Activated CD4-positive, alpha-beta T cell treated with anti-CD3 and anti-CD28 coated beads, Interleukin-2, amount 10 ng/mL, durations not matched to agents 7 days and 5 days (primary cell): ENCODE measurements around the gene SLFN5. TPM values are rescaled to one million over a fixed set of nuclear protein-coding genes. Genes with fewer than 3 reads are reported as not detected.
A peak's percentile ranks its signal among the peaks of the same experiment; 100 is the strongest.
"Not testable (repeated sequence)": the region's sequence is repeated elsewhere in the genome, so short reads cannot be mapped to it uniquely, and the experiment has no call there.

Experiments
- CTCF ChIA-PET: fragments of 350-600 bp; sonication (Branson Sonifier 250); formaldehyde crosslinking; loops from one replicate; lab custom pipeline; 2021; ENCODE audit warnings: antibody characterized with exemption; lab: Charles Lee
- POLR2A ChIA-PET: fragments of 350-600 bp; sonication (Branson Sonifier 250); formaldehyde crosslinking; loops from one replicate; lab custom pipeline; 2021; ENCODE audit warnings: antibody characterized with exemption; lab: Charles Lee
- DNase-seq: peaks from one replicate; pipeline ENCODE4 v3.0.0-alpha.2; 2020
- H3K27ac Mint-ChIP-seq: one replicate; pipeline ENCODE4 v1.8.0; 2021; ENCODE audit warnings: mild to moderate bottlenecking, moderate library complexity, mixed read lengths
- H3K27me3 Mint-ChIP-seq: one replicate; pipeline ENCODE4 v1.8.0; 2021; ENCODE audit warnings: mixed read lengths
- H3K36me3 Mint-ChIP-seq: one replicate; pipeline ENCODE4 v1.8.0; 2021; ENCODE audit warnings: low read depth, mixed read lengths
- H3K4me1 Mint-ChIP-seq: one replicate; pipeline ENCODE4 v1.8.0; 2021; ENCODE audit warnings: mixed read lengths
- H3K4me3 Mint-ChIP-seq: one replicate; pipeline ENCODE4 v1.8.0; 2021; ENCODE audit warnings: mild to moderate bottlenecking, moderate library complexity, mixed read lengths
- H3K9me3 Mint-ChIP-seq: one replicate; pipeline ENCODE4 v1.8.0; 2021; ENCODE audit warnings: mixed read lengths
- total RNA-seq, 2 experiments: library from RNA; stranded (reverse); gene quantifications; one replicate each; pipeline ENCODE4 v1.2.3, GENCODE V29; 2021

SLFN5 gene
- total RNA-seq, 2 experiments from 2014 or later: 199 to 212 TPM

DNA sequence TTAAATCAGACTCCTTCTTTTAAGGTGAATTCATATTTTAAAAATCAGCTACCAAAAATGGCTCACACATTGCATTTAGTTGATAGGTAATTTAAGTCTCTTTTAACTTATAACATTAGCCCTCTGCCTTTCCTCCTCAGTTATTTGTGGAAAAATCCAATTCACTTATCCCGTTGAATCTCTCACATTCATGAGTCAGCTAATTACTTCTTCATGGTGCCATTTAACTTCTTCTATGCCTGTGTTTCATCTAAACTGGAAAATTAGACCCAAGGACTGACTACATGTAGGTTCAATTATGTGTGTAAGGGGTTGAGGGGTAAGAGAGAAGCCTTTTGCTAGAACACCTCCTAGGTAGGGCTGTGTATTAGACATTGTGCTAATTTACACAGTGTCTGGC lies 18.4 kb upstream of the SLFN5 start:
- no peak overlapping the region for H3K27ac Mint-ChIP-seq
- DNase-seq: no peak
- no peaks in the 10 kb centered on the region for H3K27me3 Mint-ChIP-seq
- H3K36me3 Mint-ChIP-seq: peaks cover 46% of the 10 kb centered on the region
- H3K9me3 Mint-ChIP-seq: peaks cover 31% of the 10 kb centered on the region
- POLR2A ChIA-PET: no interaction called here
- peaks cover 34% of the 10 kb centered on the region for H3K4me1 Mint-ChIP-seq
- CTCF ChIA-PET: interaction anchor here (0.6 to 1.3 kb wide), 2 partner anchors 10 to 29 kb away, joined by 4 read pairs; no protein-coding TSS in a partner anchor
- no peak overlapping the region for H3K4me3 Mint-ChIP-seq

DNA sequence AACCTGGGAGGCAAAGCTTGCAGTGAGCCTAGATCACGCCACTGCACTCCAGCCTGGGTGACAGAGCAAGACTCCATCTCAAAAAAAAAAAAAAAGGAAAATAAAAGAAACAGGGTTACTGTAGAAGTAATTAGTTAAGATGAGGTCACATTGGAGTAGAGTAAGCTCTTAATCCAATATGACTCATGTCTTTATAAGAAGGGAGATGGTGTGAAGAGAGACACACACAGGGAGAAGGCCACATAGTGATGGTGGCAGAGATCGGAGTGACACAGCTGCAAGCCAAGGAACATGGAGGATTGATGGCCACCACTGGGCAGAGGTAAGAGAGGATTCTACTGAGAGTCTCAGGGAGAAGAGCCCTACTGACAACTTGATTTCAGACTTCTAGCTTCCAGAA lies 15.3 kb upstream of the SLFN5 start:
- no peak overlapping the region for H3K27ac Mint-ChIP-seq
- peaks cover 31% of the 10 kb centered on the region for H3K4me1 Mint-ChIP-seq
- no peaks in the 10 kb centered on the region for H3K27me3 Mint-ChIP-seq
- POLR2A ChIA-PET: no interaction called here
- H3K9me3 Mint-ChIP-seq: peaks cover 28% of the 10 kb centered on the region
- H3K36me3 Mint-ChIP-seq: peaks cover 50% of the 10 kb centered on the region
- H3K4me3 Mint-ChIP-seq: no peak overlapping the region
- DNase-seq: no peak
- CTCF ChIA-PET: interaction anchor here (1.2 to 3.0 kb wide), 5 partner anchors 9 to 85 kb away, joined by 3 to 15 read pairs (median 5); no protein-coding TSS in a partner anchor

DNA sequence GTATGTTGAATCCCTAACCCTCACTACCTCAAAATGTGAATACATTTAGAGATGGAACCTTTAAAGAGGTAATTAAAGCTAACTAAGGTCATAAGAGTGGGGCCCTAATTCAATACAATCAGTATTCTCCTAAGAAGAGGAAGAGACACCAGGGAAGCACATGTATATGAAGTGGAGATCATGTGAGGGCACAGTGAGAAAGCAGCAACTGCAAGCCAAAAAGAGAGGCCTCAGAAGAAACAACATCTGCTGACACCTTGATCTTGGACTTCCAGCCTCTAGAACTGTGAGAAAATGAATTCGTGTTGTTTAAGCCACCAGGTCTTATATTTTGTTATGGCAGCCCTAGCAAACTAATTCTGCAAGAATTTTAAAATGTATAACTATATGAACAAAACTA lies 13.2 kb upstream of the SLFN5 start:
- Mint-ChIP-seq H3K36me3 (peaks cover 45% of the 10 kb centered on the region), H3K9me3 (peaks cover 20% of the 10 kb centered on the region), H3K27me3 (no peaks in the 10 kb centered on the region), H3K4me1 (peaks cover 26% of the 10 kb centered on the region), H3K27ac (no peak overlapping the region), H3K4me3 (no peak overlapping the region)
- no peak for DNase-seq
- ChIA-PET POLR2A (no interaction called here), CTCF (interaction anchor here (1.9 to 3.0 kb wide), 2 partner anchors 9 to 16 kb away, joined by 4 to 15 read pairs; no protein-coding TSS in a partner anchor)

DNA sequence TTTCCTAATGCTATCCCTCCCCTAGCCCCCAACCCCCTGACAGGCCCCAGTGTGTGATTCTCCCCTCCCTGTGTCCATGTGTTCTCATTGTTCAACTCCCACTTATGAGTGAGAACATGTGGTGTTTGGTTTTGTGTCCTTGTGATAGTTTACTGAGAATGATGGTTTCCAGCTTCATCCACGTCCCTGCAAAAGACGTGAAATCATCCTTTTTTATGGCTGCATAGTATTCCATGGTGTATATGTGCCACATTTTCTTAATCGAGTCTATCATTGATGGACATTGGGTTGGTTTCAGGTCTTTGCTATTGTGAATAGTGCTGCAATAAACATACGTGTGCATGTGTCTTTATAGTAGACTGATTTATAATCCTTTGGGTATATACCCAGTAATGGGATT lies 8.6 kb upstream of the SLFN5 start:
- Mint-ChIP-seq H3K36me3 (peaks cover 73% of the 10 kb centered on the region), H3K4me1 (peaks cover 62% of the 10 kb centered on the region), H3K9me3 (peaks cover 36% of the 10 kb centered on the region)
- CTCF ChIA-PET, H3K27me3 Mint-ChIP-seq, DNase-seq, H3K4me3 Mint-ChIP-seq, H3K27ac Mint-ChIP-seq, POLR2A ChIA-PET: not testable (repeated sequence)

DNA sequence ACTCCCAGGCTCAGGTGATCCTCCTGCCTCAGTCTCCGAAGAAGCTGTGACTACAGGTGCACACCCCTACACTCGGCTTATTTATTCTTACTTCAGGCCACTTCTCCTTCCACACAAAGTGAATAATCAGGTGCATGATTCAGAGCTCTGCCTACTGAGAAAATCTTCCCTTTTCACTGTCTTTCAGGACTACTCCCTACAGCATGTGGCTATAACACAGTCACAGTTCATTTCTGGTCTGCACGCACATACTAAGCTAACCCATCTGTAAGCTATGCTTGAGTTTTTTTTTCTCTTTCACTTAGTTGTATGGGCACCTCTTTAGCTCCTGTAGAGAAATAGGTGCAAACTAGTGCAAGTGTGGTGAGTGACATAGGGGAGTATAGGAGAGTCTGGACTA lies 7.6 kb upstream of the SLFN5 start:
- Mint-ChIP-seq H3K9me3 (peaks cover 31% of the 10 kb centered on the region), H3K36me3 (peaks cover 72% of the 10 kb centered on the region), H3K27ac (peak overlapping the region; percentile 52), H3K4me1 (peaks cover 64% of the 10 kb centered on the region), H3K4me3 (no peak overlapping the region), H3K27me3 (no peaks in the 10 kb centered on the region)
- POLR2A ChIA-PET: interaction anchor here (0.6 kb wide), 1 partner anchor 352 kb away, joined by 3 read pairs; the partner anchor contains the start of gene AP2B1
- no peak for DNase-seq
- CTCF ChIA-PET: interaction anchor here (0.6 kb wide), 1 partner anchor 90 kb away, joined by 4 read pairs; no protein-coding TSS in a partner anchor

DNA sequence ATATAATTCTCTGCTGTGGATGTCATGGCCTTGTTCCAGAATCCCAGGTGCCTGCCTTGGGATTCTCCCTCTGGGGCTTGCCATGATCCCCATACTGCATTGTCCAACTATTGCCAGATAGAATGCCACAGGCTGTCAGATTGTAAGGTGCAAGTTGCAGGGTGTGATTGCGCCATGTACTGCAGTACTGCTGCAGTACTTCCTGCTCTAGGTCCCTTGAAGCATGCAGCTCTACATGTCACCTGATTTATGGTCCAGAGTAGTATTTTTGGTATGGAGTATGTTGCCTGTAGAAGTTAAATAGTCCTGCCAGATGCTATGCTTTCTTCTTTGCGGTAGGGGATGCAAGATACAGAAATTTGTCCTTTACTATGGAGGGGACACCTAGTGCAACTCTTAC lies 7.0 kb upstream of the SLFN5 start:
- ChIA-PET CTCF (no interaction called here), POLR2A (no interaction called here)
- Mint-ChIP-seq H3K27me3 (no peaks in the 10 kb centered on the region), H3K36me3 (peaks cover 67% of the 10 kb centered on the region), H3K4me3 (no peak overlapping the region), H3K4me1 (peaks cover 61% of the 10 kb centered on the region), H3K9me3 (peaks cover 27% of the 10 kb centered on the region), H3K27ac (no peak overlapping the region)
- no peak for DNase-seq

DNA sequence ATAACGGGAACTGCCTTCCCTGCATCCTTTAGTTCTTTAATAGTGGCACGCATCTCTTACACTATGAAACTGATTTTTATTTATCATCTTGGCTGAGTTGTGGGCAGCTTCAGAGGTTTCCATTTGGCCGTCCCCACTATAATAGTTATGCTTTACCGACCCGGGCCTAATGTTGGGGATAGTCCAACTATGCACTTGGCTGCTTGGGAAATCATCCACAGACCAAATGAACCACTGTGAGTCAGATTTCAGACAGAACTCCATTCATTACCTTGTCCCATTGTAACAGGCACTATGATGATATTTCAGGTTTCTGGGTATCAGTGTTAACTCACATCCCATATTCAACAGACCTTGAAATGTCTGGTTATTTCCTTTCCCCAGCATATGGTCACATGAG lies 6.1 kb upstream of the SLFN5 start:
- Mint-ChIP-seq H3K9me3 (peaks cover 26% of the 10 kb centered on the region), H3K27ac (no peak overlapping the region), H3K36me3 (peaks cover 67% of the 10 kb centered on the region), H3K27me3 (no peaks in the 10 kb centered on the region), H3K4me1 (peaks cover 56% of the 10 kb centered on the region), H3K4me3 (no peak overlapping the region)
- ChIA-PET POLR2A (no interaction called here), CTCF (interaction anchor here (1.4 kb wide), 1 partner anchor 13 kb away, joined by 4 read pairs; no protein-coding TSS in a partner anchor)
- DNase-seq: no peak

DNA sequence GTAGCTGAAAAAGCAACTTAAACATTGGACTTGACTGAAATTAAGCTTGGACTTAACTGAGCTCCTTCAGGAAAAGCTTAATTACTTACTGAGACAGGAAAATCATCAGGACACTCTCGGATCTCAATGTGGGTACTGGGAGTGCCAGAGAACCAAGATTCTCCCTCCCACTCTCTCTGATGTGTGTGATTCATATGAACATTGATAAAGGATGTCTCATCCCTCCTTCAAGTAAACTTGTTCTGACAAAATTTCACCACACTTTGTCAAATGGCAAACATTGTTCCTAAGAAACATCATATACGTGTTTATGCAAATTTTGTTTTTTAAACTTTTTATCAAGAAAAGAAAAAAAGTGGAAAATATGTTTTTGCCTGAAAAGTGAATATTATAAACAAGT lies 4.1 kb upstream of the SLFN5 start:
- ChIA-PET CTCF (interaction anchor here (1.0 to 1.5 kb wide), 4 partner anchors 10 to 68 kb away, joined by 3 to 4 read pairs (median 4); no protein-coding TSS in a partner anchor), POLR2A (interaction anchor here (0.6 kb wide), 1 partner anchor 399 kb away, joined by 3 read pairs; no protein-coding TSS in a partner anchor)
- no peak for DNase-seq
- peak overlapping the region; percentile 94 for H3K4me3 Mint-ChIP-seq
- peaks cover 55% of the 10 kb centered on the region for H3K4me1 Mint-ChIP-seq
- H3K9me3 Mint-ChIP-seq: peaks cover 26% of the 10 kb centered on the region
- H3K27ac Mint-ChIP-seq: peak overlapping the region; percentile 97
- H3K27me3 Mint-ChIP-seq: no peaks in the 10 kb centered on the region
- H3K36me3 Mint-ChIP-seq: peaks cover 75% of the 10 kb centered on the region

DNA sequence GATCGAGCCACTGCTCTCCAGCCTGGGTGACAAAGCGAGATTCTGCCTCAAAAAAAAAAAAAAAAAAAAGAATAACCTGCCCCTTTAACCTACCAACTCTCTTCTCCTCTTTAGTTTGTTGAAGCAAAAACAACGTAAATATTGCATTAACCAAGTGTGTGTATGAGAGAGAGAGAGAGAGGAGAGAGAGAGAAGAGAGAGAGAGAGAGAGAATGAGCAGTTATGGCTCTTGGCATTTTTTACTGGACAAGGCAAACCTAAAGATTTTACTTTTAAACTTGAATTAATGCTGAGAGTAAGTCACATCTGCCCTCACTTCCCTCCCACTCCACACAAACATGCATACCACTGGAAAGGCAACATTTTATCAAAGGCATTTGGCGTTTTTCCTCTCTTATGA lies 3.0 kb upstream of the SLFN5 start:
- ChIA-PET CTCF (interaction anchor here (0.8 to 2.3 kb wide), 7 partner anchors 8 to 98 kb away, joined by 3 to 13 read pairs (median 5); no protein-coding TSS in a partner anchor), POLR2A (interaction anchor here (2.2 kb wide), 1 partner anchor 25 kb away, joined by 15 read pairs; no protein-coding TSS in a partner anchor)
- no peak for DNase-seq
- peaks cover 58% of the 10 kb centered on the region for H3K4me1 Mint-ChIP-seq
- peak overlapping the region; percentile 94 for H3K4me3 Mint-ChIP-seq
- peaks cover 22% of the 10 kb centered on the region for H3K9me3 Mint-ChIP-seq
- peak overlapping the region; percentile 97 for H3K27ac Mint-ChIP-seq
- no peaks in the 10 kb centered on the region for H3K27me3 Mint-ChIP-seq
- H3K36me3 Mint-ChIP-seq: peaks cover 78% of the 10 kb centered on the region

DNA sequence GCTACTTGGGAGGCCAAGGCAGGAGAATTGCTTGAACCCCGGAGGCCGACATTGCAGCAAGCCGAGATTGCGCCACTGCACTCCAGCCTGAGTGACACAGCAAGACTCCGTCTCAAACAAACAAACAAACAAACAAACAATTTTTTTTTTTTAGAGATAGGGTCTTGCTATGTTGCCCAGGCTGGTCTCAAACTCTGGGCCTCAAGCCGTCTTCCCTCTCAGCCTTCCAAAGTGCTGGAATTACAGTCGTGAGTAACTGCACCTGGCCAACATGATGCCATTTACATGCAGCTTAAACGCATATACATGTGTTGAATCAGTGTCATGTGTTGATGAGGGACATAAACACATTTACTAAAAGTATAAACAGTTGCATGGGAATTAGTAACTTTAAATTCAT lies 2.0 kb upstream of the SLFN5 start:
- Mint-ChIP-seq H3K27me3 (no peaks in the 10 kb centered on the region), H3K9me3 (peaks cover 15% of the 10 kb centered on the region), H3K4me3 (peak overlapping the region; percentile 94), H3K4me1 (peaks cover 56% of the 10 kb centered on the region), H3K36me3 (peaks cover 80% of the 10 kb centered on the region), H3K27ac (peak overlapping the region; percentile 97)
- ChIA-PET POLR2A (interaction anchor here (2.2 kb wide), 1 partner anchor 26 kb away, joined by 15 read pairs; no protein-coding TSS in a partner anchor), CTCF (interaction anchor here (0.7 to 2.3 kb wide), 11 partner anchors 9 to 1952 kb away, joined by 3 to 13 read pairs (median 4); no protein-coding TSS in a partner anchor)
- DNase-seq: no peak

DNA sequence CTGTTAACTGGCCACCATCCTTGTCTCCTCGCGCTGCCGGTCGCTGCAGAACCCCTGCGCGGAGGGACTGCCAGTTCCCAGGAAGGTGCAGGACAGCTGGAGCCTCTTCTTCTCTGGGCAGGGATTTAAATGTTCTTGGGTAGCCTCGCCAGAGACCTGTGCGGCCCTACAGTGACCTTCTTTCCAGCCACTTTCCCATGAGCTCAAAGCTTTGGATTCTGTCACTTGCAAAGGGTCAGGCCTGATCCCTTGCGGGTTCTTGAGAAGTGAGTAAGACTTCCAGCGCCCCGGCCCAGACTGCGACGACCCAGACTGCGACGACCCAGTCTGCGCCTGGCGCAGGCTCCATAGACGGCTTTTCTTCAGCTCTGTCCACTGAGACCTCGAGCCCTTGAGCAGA lies 1.4 kb upstream of the SLFN5 start:
- H3K4me1 Mint-ChIP-seq: peaks cover 56% of the 10 kb centered on the region
- peaks cover 8% of the 10 kb centered on the region for H3K9me3 Mint-ChIP-seq
- H3K27ac Mint-ChIP-seq: peak overlapping the region; percentile 97
- H3K36me3 Mint-ChIP-seq: peaks cover 80% of the 10 kb centered on the region
- peak overlapping the region; percentile 94 for H3K4me3 Mint-ChIP-seq
- DNase-seq: peak; percentile 25
- ChIA-PET CTCF (interaction anchor here (0.7 to 2.3 kb wide), 6 partner anchors 10 to 26 kb away, joined by 3 to 13 read pairs (median 4); no protein-coding TSS in a partner anchor), POLR2A (interaction anchor here (2.2 kb wide), 1 partner anchor 27 kb away, joined by 15 read pairs; no protein-coding TSS in a partner anchor)
- H3K27me3 Mint-ChIP-seq: no peaks in the 10 kb centered on the region

DNA sequence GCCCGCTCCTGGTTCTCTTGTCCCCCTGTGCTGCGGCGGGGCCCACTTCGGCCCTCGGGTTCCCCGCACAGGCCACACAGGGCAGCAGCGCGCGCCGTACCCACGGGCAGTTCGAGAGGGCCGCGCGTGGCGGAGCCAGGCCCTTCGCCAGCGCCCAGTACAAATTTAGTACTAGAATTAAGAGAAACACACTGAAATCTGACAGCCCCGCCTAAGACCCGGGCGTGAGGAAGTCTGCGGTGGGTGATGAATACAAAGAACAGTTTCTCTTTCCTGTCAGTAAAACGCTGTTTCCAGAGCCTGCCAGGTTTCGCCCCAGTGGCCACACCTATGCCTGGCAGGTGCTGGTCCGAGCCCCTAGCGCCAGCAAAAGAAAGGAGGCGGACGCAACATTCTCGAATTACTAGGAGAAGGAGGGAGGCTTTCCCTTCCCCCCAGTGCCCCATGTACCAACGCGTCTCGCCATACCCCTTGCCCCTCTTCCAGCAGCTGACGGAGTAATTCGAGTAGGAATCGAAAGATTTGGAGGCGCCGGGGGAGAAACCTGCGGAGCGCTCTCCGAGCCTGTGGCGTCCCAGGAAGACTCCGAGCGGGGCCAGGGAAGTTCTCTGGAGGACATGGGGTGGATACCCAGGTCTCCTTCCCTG lies 591 bp upstream of the SLFN5 start:
- Mint-ChIP-seq H3K4me3 (peak overlapping the region; percentile 94), H3K9me3 (peaks cover 4% of the 10 kb centered on the region), H3K27ac (peak overlapping the region; percentile 97), H3K27me3 (no peaks in the 10 kb centered on the region), H3K4me1 (peaks cover 53% of the 10 kb centered on the region), H3K36me3 (peaks cover 78% of the 10 kb centered on the region)
- DNase-seq: peak; percentile 93
- ChIA-PET POLR2A (interaction anchor here (1.1 to 2.2 kb wide), 3 partner anchors 27 to 294 kb away, joined by 7 to 16 read pairs (median 15); no protein-coding TSS in a partner anchor), CTCF (interaction anchor here (0.6 to 2.3 kb wide), 11 partner anchors 11 to 76 kb away, joined by 3 to 13 read pairs (median 4); no protein-coding TSS in a partner anchor)
